Mucosa of rectum (tissue), 2 donors: ENCODE results near the gene TNNI2.
"Not testable (repeated sequence)": the region's sequence is repeated elsewhere in the genome, so short reads cannot be mapped to it uniquely, and the experiment has no call there.

Source experiments
- H3K27ac ChIP-seq, 2 donors: one replicate each; pipeline ENCODE4 v1.7.0; 2013; ENCODE audit warnings: inconsistent platforms in 2 of 2, low read depth in 2 of 2, low read length in 2 of 2
- H3K27me3 ChIP-seq, 2 donors: one replicate each; pipeline ENCODE4 v1.7.0; 2013; ENCODE audit warnings: low read length in 2 of 2; ENCODE audit not compliant: control insufficient read depth in 2 of 2, insufficient read depth in 2 of 2
- H3K36me3 ChIP-seq, 2 donors: one replicate each; pipeline ENCODE4 v1.7.0; 2013; ENCODE audit warnings: low read length in 2 of 2; ENCODE audit not compliant: control insufficient read depth in 2 of 2, insufficient read depth in 2 of 2
- H3K4me1 ChIP-seq, 2 donors: one replicate each; pipeline ENCODE4 v1.7.0; 2013; ENCODE audit warnings: low read length in 2 of 2, mild to moderate bottlenecking in 1 of 2; ENCODE audit not compliant: control insufficient read depth in 2 of 2, insufficient read depth in 2 of 2
- H3K4me3 ChIP-seq, 2 donors: one replicate each; pipeline ENCODE4 v1.7.0; 2013; ENCODE audit warnings: low read length in 2 of 2
- H3K9ac ChIP-seq, 2 donors: one replicate each; pipeline ENCODE4 v1.7.0; 2013; ENCODE audit warnings: low read length in 2 of 2, low read depth in 1 of 2, mild to moderate bottlenecking in 1 of 2
- H3K9me3 ChIP-seq, 2 donors: one replicate each; pipeline ENCODE4 v1.7.0; 2013; ENCODE audit warnings: low read length in 2 of 2; ENCODE audit not compliant: control insufficient read depth in 2 of 2
- donor health status: healthy.
- donor health status: Normal muscosa, but diverticular disease.

The TNNI2 gene

GRCh38 chr11:1874441-1875092 is 35.8 kb downstream of the TNNI2 start:
- Histone ChIP-seq H3K9ac (peak overlapping the region in 1 of 2 donors; percentile 33), H3K4me1 (peaks cover 6 to 14% of the 10 kb centered on the region in 2 donors), H3K27ac (peak overlapping the region; percentile 58 to 63)
- H3K36me3 ChIP-seq, H3K9me3 ChIP-seq, H3K27me3 ChIP-seq, H3K4me3 ChIP-seq: not testable (repeated sequence)

DNA sequence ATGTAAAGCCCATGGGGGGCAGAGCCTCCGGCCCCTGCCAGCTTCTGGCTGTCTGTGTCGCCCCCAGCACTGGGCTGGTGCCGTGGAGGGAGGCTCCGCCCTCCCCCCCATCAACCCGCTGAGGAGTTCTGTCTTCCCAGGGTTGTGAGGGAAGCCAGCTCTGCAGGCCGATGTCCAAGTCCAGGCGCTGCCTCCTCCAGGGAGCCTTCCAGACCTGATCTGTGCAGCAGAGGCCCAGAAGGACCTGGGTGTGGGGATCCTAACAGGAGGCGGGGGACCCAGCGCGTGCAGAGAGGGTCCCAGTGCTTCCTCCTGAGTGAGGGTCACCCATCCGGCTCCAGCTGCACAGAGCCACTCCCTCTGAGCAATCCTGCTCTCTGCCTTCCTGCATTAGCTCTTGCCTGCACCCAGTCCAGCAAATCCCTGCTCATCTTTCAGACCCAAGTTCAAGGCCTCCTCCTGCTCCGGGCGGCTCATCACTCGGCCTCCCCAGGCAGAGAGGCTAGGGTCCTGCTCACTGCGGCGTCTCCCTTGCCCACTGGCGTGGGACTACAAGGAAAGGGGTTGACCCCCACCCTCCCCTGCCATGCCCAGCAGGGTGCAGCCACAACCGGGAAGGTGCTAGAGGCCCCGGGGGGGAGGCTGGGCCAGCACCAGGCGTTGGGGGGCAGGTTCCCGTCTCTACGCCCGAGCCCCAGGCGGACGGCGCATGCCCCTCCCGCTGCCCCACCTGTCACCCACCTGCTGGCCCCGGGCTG is 36.5 kb downstream of the TNNI2 start:
- Histone ChIP-seq H3K4me1 (peaks cover 6 to 12% of the 10 kb centered on the region in 2 donors), H3K27ac (peak overlapping the region; percentile 58 to 63), H3K36me3 (no peaks in the 10 kb centered on the region), H3K9me3 (no peaks in the 10 kb centered on the region), H3K4me3 (no peak overlapping the region), H3K27me3 (peaks cover 0 to 3% of the 10 kb centered on the region in 2 donors), H3K9ac (no peak overlapping the region)

DNA sequence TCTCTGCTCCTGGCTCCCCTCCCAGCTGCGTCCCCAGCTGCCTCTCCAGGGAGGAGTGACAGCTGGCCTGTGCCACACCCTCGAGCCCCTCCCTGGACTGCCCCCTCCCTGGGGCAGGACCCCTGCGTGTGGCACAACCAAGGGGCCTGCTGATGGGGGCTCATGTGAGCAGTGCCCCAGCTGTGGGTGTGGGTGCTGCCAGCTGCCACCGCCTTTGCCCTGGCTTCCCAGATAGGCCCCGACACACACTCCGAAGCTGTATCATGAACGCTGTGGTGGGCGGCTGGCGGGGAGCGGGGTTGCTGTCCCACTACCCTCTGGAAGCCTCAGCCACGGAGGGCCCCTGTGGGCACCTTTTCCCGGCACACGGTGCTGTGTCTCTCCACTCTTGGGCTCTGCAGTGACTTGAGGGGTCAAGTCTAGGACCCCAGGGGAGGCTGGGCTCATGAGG is 37.1 kb downstream of the TNNI2 start:
- H3K4me3 ChIP-seq, H3K36me3 ChIP-seq, H3K27me3 ChIP-seq, H3K4me1 ChIP-seq, H3K9me3 ChIP-seq: not testable (repeated sequence)
- Histone ChIP-seq H3K9ac (peak overlapping the region in 1 of 2 donors; percentile 42), H3K27ac (peak overlapping the region; percentile 62 to 68)

DNA sequence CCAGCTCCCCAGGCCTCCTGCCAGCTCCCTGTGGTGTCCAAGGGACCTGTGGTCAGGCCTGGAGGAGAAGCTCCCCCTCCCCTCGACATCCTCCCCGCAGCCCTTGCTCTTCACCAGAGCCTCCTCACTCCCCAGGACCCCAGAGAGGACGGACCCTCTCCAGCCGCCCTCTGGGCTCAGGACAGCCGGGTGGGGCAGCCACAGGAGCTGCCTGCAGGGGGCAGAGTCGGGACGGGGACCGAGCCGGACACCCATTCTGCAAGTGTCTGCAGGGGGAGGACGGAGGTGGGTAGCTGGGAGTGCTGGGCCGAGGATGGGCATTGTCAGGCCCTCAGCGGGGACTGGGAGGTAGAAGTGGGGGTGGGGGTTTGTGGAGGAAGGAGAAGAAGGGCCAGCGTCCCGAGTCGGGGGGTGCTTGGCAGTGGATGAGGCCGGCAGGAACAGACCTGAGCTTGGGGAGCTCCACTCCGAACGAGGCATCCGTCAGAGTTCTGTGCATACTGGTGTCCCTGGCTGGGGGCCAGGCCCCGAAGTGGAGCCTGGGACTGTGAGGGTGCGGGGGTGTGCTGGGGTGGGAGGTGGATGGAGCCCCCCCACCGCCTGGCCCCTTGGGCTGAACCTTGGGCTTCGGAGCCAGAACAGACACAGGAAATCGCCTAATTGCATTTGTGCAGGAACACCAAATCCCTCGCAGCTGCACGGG is 37.7 kb downstream of the TNNI2 start:
- peaks cover 6% of the 10 kb centered on the region in 2 donors for H3K4me1 ChIP-seq
- peak overlapping the region in 1 of 2 donors; percentile 24 for H3K9ac ChIP-seq
- peak overlapping the region; percentile 62 to 68 for H3K27ac ChIP-seq

GRCh38 chr11:1877211-1878136 is 38.7 kb downstream of the TNNI2 start:
- H3K9ac ChIP-seq, result no peak overlapping the region
- peak overlapping the region; percentile 67 to 68 for H3K27ac ChIP-seq
- peaks cover 6 to 10% of the 10 kb centered on the region in 2 donors for H3K4me1 ChIP-seq
- no peaks in the 10 kb centered on the region for H3K27me3 ChIP-seq
- H3K4me3 ChIP-seq, result no peak overlapping the region
- no peaks in the 10 kb centered on the region for H3K9me3 ChIP-seq
- H3K36me3 ChIP-seq, result no peaks in the 10 kb centered on the region

More for the DNA sequence above, 37.7 kb downstream of the TNNI2 start:
- no peaks in the 10 kb centered on the region for H3K27me3 ChIP-seq
- no peaks in the 10 kb centered on the region for H3K36me3 ChIP-seq
- H3K9me3 ChIP-seq, result no peaks in the 10 kb centered on the region
- H3K4me3 ChIP-seq, result no peak overlapping the region

DNA sequence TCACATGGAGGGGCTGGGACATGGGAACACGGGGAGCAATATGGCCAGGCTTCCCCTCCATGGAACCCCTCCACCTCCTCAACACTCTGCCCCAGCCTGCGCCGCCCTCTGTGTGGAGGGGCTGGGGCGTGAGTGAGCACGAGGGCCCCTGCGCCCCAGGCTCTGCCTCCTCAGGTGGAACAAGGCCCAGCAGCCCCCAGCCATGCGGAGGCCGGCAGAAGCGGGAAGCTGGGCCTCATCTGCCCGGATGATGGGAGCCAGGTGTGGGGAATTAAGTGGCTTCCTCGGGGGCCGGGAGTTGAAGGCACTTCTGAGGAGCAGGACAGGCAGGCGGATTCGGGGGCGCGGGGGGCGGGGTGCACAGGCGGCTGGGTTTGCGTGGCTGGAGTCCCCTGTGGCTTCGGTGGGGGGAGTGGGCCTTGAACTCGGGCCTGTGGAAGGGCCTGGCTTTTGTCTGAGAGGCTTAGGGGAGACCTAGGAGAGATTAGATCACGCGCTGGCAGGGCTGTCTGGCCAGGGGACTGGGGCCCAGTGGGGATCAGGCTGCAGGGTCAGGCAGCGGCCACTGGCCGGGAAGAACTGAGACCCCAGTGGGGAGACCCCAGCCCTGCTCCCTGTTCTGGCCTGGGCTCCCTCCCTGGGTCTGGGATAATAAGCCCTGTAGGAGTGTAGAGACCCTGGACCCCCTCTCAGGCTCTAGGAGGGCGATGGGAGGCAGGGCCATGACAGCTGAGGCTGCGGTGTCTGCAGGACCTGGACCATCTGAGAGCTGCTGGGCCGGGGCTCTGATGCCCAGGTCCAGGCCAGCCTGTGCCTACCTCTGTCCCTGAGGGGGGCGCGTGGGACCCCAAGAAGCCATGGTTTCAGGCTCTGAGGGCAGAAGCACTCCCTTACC is 39.6 kb downstream of the TNNI2 start:
- Histone ChIP-seq H3K4me3 (no peak overlapping the region), H3K27ac (peak overlapping the region; percentile 67 to 68), H3K27me3 (no peaks in the 10 kb centered on the region), H3K4me1 (peaks cover 6 to 10% of the 10 kb centered on the region in 2 donors), H3K9me3 (no peaks in the 10 kb centered on the region), H3K36me3 (peaks cover 0 to 3% of the 10 kb centered on the region in 2 donors), H3K9ac (no peak overlapping the region)

DNA sequence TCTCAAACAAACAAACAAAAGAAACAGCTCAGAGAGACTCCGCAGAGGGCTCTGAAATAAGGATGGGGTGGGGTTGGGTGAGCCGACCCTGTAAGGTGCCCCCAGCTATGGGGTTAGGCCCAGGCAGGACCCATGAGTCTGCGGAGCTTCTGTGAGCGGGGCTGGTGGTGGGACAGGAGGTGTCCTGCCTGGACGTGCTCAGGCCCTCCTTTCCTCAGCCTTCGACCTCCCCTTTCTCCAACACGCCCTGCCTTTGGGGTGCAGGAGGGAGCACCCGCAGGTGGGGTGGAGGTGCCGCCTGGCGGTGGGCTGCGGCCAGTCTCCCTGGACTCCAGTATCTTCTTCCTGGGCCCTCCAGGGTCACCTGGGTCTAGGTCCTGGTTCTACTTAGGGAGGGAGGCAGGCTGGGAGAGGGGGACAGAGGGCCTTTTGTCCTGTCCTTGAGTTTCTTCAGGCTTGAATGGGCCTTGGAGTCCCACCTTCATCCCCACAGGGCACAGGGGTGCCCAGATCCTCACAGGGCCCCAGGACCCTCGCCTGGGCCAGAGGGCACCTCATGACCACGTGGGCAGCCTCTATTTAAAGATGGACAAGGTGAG is 40.7 kb downstream of the TNNI2 start:
- peak overlapping the region in 1 of 2 donors; percentile 67 for H3K27ac ChIP-seq
- H3K4me1 ChIP-seq, result peaks cover 6 to 10% of the 10 kb centered on the region in 2 donors
- no peaks in the 10 kb centered on the region for H3K27me3 ChIP-seq
- peaks cover 0 to 9% of the 10 kb centered on the region in 2 donors for H3K36me3 ChIP-seq
- H3K9ac ChIP-seq, result no peak overlapping the region
- H3K4me3 ChIP-seq, result no peak overlapping the region
- no peaks in the 10 kb centered on the region for H3K9me3 ChIP-seq

- Histone ChIP-seq H3K4me3 (no peak overlapping the region), H3K27ac (peak overlapping the region; percentile 66 to 67), H3K4me1 (peaks cover 6 to 10% of the 10 kb centered on the region in 2 donors), H3K9me3 (no peaks in the 10 kb centered on the region), H3K9ac (no peak overlapping the region), H3K27me3 (no peaks in the 10 kb centered on the region), H3K36me3 (peaks cover 0 to 16% of the 10 kb centered on the region in 2 donors)
These were observed 41.4 kb downstream of the TNNI2 start for GRCh38 chr11:1879941-1880720.
